SH-SY5Y (cell line): ENCODE results near the gene RPS3A.

ENCODE experiments used
- GATA2 ChIP-seq: IDR thresholded peaks from 2 replicates; pipeline ENCODE4 v1.6.1; 2011; ENCODE audit warnings: mild to moderate bottlenecking, low read depth, low read length
- GATA3 ChIP-seq: IDR thresholded peaks from 2 replicates; pipeline ENCODE4 v1.6.1; 2011; ENCODE audit warnings: low read depth, mild to moderate bottlenecking, low read length, moderate library complexity

Gene RPS3A

DNA sequence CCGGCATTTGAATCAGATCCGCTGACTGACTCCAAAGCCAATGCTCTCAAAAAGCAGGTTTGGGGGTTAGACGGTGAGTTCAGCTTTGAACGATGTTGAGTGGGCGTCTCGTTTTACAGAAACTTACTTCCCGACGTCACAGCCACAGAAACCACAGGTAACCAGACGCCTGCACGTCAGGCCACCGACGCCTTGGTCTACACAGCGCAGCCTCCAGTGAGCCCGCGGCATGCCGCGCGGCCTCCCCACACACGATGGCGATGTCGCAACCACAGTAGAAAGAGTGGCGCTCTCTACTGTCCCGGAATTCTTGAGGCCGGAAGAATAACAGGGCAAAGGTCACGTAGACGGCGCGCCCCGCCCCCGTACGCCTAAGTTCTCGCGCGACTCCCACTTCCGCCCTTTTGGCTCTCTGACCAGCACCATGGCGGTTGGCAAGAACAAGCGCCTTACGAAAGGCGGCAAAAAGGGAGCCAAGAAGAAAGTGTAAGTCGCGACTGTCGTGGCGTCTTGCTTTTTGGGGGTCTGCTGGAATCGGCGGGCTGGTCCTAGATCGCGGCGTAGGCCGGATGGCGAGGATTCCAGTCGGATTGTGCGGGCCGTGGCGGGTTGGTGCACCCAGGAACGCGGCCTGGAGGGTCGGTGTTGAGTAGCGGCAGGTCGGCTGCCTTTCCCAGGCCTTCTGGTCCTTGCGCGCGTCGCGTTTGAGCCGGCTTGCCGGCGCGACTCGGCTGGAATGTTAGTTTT is at the start of gene RPS3A:
Gene RPS3A, plus strand, starts transcription at position 400 of the 747 bp plus-strand sequence. Its CDS starts 25 bp downstream, at position 425.
- no peak for TF ChIP-seq GATA3
- no peak for TF ChIP-seq GATA2

DNA sequence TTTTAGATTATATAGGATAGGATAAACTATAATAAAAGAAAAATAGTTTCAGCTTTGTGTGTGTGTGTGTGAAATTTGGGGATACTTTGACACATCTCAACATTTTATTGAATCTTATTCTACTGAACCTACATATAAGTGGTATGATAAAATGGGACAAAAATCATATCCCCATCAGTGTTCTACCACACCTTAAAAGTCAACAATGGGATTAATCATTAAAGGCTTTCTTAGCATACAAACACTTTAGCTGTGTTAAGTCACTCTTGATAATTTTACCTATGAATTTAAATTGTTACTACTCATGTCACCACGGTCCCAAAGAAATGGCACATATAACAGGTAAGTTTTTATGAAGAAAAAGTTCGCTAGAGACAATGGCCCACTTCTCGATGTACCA is 46.6 kb upstream of the RPS3A start:
- no peak for TF ChIP-seq GATA2
- no peak for TF ChIP-seq GATA3

DNA sequence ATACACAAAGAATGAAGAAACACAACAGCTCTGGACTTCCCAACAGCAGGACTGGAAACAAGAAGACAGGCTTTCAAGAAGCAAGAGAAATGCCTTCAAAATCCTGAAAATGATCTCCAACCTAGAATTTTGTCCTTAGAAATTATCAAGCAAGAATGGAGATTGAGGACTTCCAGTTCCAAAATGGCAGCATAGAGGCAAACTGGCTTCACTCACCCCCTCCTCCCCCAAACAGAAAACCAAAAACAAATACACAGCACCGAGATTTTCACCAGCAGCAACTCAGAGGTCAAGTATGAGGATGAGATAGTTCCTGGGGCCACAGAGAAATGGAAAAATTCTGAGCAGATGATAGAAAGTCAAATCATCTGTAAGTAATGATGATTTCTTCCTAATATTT is 43.9 kb upstream of the RPS3A start:
- no peak for TF ChIP-seq GATA3
- TF ChIP-seq GATA2: no peak

DNA sequence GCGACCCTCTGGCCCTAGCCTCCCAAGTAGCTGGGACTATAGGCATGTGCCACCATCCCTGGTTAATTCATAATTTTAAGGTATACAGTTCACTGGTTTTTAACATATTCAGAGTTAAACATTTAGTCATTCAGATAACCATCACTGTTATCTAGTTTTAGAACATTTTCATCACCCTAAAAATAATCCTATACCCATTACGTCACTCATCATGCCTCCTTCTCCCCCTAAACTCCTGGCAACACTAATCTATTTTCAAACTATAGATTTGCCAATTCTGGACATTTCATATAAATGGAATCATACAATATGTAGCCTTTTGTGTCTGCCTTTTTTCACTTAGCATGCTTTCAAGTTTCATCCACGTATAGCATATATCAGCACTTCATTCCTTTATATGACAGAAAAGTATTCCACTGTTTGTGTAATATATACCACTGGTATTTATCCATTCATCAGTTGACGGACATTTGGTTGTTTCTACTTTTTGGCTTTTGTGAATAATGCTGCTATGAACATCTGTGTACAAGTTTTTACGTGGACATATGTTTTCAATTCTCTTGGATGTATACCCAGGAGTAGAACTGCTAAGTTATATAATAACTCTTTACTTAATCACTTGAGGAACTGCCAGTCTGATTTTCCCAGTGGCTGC is 32.0 kb upstream of the RPS3A start:
- no peak for TF ChIP-seq GATA2
- TF ChIP-seq GATA3: no peak

DNA sequence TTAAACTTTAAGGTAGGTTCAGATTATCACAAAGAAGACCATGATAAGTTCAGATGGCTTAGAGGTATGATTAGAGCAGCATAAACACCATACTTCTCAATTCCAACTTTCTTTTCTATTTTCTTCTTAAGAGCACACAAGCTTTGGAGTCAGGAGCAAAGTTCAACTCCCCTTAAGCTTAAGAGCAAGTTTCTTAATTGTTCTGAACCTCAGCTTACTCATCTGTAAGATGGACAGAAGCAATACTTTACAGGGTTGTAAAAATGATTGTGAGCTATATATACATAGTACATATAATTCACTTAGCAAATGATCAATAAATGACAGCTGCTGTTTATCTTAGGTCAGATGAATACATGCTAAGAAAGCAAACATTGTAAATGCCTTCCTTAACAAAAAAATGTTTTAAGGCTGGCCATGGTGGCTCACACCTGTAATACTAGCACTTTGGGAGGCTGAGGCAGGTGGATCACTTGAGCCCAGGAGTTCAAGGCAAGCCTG is 25.0 kb upstream of the RPS3A start:
- no peak for TF ChIP-seq GATA3
- TF ChIP-seq GATA2: no peak

DNA sequence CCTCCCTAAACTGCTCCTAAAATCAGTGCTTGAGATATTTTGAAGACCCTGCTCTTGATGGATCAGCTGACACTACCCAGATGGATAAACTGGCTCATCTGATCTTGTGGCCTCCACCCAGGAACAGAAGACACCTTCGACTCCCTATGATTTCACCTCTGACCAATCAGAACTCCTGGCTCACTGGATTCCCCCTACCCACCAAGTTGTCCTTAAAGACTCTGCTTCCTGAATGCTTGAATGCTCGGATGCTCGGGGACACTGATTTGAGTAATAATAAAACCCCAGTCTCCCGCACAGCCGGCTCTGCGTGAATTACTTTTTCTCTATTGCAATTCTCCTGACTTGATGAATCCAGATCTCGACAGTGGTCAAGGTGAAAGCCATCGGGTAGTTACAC is 12.0 kb upstream of the RPS3A start:
- no peak for TF ChIP-seq GATA3

DNA sequence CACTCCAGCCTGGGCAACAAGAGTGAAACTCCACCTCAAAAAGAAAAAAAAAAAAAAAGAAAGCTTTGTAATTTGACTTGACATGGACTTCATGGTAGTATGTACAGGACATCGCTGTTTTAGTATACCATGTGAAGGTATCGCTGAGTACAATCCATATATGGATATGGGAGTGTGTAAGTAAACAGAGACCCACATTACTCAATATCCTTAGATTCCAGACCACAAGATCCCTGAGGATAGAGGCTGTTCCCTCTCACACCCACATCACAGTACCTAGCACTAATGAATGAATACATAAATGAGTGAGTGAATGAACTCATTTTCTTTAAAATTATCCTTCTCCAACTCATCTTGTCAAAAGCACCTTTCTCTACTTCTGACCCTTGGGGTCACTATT is 8.4 kb upstream of the RPS3A start:
- no peak for TF ChIP-seq GATA3
- TF ChIP-seq GATA2: no peak

DNA sequence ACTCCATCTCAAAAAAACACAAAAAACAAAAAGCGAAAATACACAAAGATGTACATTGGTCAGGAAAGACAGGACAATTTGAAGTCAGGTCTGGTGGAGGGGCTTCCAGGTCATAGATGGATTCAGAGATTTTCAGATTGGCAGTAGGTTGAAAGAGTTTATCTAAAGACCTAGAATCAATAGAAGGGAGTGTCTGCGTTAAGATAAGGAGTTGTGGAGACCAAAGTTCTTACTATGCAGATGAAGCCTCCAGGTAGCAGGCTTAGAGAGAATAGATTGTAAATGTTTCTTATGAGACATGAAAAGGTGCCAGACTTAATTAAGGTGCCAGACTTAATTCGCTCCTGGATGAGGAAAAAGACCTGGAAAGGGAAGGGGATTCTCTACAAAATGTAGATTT is 6.9 kb upstream of the RPS3A start:
- no peak for TF ChIP-seq GATA3
- TF ChIP-seq GATA2: no peak

DNA sequence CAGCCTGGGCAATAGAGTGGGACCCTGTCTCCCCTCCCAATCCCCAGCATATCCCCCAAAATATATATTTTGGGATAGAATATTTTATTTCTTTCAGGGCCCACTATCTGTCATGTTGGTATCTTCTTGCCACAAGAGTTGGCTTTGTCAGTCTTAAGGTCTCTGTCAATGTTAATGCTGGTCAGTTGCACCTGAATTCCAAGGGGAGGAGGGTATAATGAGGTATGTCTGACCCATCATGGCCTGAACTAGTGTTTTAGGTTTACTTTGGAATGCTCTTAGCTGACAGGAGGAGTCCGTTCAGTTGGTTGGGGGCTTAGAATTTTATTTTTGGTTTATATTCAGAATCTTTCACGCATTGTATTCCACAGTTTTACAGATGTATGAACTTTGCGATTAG is 6.2 kb upstream of the RPS3A start:
- TF ChIP-seq GATA3 (no peak), GATA2 (no peak)

DNA sequence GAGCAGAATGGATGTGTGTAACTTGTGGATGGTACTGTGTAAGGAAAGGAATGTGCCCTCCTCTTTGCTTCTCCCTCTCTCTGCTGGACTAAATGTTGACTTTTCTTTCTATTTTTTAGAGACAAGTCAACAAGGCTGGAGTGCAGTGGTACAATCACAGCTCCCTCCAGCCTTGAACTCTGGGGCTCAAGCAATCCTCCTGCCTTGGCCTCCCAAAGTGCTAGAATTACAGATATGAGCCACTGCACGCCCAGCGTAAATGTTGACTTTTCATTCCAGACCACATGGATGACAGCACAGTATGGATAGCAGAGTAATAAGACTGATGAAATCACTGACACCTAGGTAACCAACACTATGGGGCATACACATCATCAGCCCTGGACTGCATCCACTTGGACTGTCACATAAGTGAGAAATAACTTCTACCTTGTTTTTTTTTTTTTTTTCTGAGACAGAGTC is 5.1 kb upstream of the RPS3A start:
- TF ChIP-seq GATA3 (no peak), GATA2 (no peak)

DNA sequence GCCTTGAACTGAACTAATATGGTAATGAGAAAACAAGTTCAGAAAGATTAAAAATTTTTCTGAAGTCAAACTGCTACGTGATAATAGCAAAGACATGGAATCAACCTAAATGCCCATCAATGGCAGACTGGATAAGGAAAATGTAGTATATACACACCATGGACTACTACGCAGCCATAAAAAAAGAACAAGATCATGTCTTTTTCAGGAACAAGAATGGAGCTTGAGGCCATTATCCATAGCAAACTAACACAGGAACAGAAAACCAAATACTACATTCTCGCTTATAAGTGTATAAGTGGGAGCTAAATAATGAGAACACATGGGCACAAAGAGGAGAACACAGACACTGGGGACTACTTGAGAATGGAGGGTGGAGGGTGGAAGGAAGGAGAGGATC is 4.3 kb upstream of the RPS3A start:
- TF ChIP-seq GATA3 (no peak), GATA2 (no peak)

DNA sequence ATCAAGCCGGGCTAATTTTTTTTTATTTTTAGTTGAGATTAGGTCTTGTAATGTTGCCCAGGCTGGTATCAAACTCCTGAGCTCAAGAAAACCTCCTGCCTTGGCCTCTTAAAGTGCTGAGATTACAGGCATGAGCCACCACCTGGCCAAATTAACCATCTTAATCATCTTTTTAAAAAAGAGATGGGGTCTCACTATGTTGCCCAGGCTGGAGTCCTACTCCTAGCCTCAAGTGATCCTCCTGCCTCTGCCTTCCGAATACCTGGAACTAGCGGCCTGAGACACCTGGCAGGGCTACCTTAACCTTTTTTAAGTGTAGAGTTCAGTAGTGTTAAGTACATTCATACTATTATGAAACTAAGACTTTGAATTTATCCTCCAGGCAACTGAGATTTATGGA is 1.7 kb upstream of the RPS3A start:
- TF ChIP-seq GATA2 (no peak), GATA3 (no peak)

DNA sequence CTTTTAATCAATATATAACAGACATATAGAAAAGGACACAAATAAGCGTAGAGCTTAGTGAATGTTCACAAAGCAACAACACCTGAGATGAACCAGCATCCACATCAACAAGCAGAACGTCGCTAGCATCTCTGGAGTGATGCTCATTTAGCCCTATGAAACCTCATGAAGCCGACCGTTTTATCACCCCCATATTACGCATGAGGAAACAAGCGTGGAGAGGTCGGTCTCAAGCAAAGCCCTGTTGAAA is 524 bp upstream of the RPS3A start:
- TF ChIP-seq GATA3 (no peak), GATA2 (no peak)

DNA sequence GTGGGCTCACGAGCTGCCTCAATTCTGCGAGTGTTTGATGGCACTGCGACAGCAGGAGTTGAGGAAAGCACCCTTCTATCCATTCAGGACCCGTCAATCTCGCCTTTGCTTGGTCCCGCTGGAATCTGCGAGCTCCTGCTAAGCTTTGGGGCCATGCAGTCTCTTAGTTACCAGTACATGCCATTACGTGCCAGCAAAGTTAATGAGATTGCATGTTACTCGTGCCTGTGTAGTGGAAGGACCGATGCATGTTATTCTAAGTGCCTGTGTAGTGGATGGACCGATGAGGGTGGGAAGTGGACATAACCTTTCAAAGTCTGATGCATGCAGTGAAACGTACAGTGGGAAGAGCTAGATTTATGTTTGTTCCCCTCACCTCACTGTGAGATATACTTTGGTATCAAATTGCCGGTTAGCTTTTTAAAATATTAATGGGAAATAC is 569 bp downstream of the RPS3A start:
- TF ChIP-seq GATA2 (no peak), GATA3 (no peak)

DNA sequence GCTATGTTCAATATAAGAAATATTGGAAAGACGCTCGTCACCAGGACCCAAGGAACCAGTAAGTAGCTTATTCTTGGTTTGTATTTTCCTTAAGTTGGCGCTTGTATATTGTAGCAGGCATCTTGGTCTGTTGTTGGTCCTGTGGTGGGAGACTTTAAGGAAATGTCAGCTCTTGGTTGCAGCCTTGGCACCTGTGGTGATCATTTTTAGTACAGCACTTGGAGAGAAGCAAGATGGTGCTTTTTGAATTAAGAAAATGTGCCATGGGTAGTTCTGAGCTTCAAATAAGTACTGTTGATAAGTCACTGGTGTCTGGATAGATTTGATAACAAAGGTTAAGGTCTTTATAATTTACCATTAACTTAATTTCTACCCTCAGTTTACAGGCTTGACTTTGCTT is 1.1 kb downstream of the RPS3A start:
- TF ChIP-seq GATA3 (no peak), GATA2 (no peak)
